Measurements from ENCODE around the gene IARS2. TPM values are rescaled to one million over a fixed set of nuclear protein-coding genes. Genes with fewer than 3 reads are reported as not detected.

IARS2 gene
- total RNA-seq, 1 experiment from 2014 or later = 72.9 TPM

- Histone ChIP-seq H3K4me1 (ENCODE audit: insufficient read depth, low read length) (no peaks in the 10 kb centered on the region), H4K91ac (ENCODE audit: insufficient read length, low read depth, low read length) (no peak overlapping the region), H4K20me1 (ENCODE audit: control insufficient read depth, insufficient read depth, insufficient read length) (no peaks in the 10 kb centered on the region), H2BK15ac (ENCODE audit: low read depth, low read length) (no peak overlapping the region), H3K27me3 (ENCODE audit: insufficient read depth, low read length) (no peaks in the 10 kb centered on the region), H2AK5ac (ENCODE audit: insufficient read length, low read length) (no peak overlapping the region), H3K18ac (ENCODE audit: insufficient read length, low read depth, low read length) (no peak overlapping the region), H3K14ac (ENCODE audit: insufficient read depth, low read length) (no peak overlapping the region), H3K9me3 (ENCODE audit: control insufficient read depth, low read depth, low read length) (no peaks in the 10 kb centered on the region), H3K9ac (ENCODE audit: extremely low read depth, insufficient read length, low read length) (no peak overlapping the region), H2BK12ac (ENCODE audit: insufficient read length, low read depth, low read length) (no peak overlapping the region), H3K79me2 (ENCODE audit: insufficient read depth, low read length) (no peaks in the 10 kb centered on the region), H3K56ac (ENCODE audit: insufficient read length, low read depth, low read length) (no peak overlapping the region), H2BK5ac (ENCODE audit: insufficient read length, low read length) (no peak overlapping the region), H3K23me2 (ENCODE audit: insufficient read length, low read depth, low read length, poor library complexity, severe bottlenecking) (no peaks in the 10 kb centered on the region), H3K27ac (ENCODE audit: insufficient read length, low read depth, low read length) (no peak overlapping the region), H4K8ac (replicated peaks; ENCODE audit: insufficient read length, low read depth, low read length) (no peak overlapping the region), H3K23ac (ENCODE audit: insufficient read length, low read depth, low read length) (no peak overlapping the region), H3K79me1 (ENCODE audit: insufficient read depth, low read depth, low read length, poor library complexity, severe bottlenecking) (no peaks in the 10 kb centered on the region), H3T11ph (ENCODE audit: low read length) (no peak overlapping the region), H4K5ac (ENCODE audit: insufficient read length, low read depth, low read length) (no peak overlapping the region), H2BK20ac (ENCODE audit: low read depth, low read length, poor library complexity, severe bottlenecking) (no peak overlapping the region), H2BK120ac (ENCODE audit: low read depth, low read length, poor library complexity, severe bottlenecking) (no peak overlapping the region), H3K4ac (ENCODE audit: low read depth, low read length) (no peak overlapping the region), H3K4me2 (ENCODE audit: insufficient read depth, insufficient read length, low read length) (no peak overlapping the region), H2AFZ (ENCODE audit: low read length) (no peak overlapping the region)
- WGBS (ENCODE audit: extremely low coverage, insufficient read length, low lambda C conversion rate) = no CpG with 5 or more reads among the region's 4 CpGs
- DNase-seq = no peak
- Mint-ChIP-seq H3K4me3 (no peak overlapping the region), H3K9me3 (no peaks in the 10 kb centered on the region; a peak in 1 of 5 replicates), H3K27me3 (ENCODE audit: low read depth) (no peaks in the 10 kb centered on the region), H3K36me3 (ENCODE audit: insufficient read depth in 1 of 3, low read depth in 3 of 3) (peaks cover 2 to 9% (median 9%) of the 10 kb centered on the region in 3 experiments; a peak in 5 of 7 replicates), H3K27ac (no peak overlapping the region), H3K4me1 (no peaks in the 10 kb centered on the region)
- no peak for TF ChIP-seq CTCF (conservative IDR thresholded peaks at IDR 0.05)
Observed at GRCh38 chr1:220076861-220077762, 16.8 kb upstream of the IARS2 start.
